GM18526 (cell line): Measurements from ENCODE around the gene LCNL1.

Source experiments
- POLR2A ChIP-seq: IDR thresholded peaks from 3 replicates; pipeline ENCODE4 v1.6.1; 2011; ENCODE audit not compliant: insufficient read length; ENCODE audit errors: extremely low read depth

Gene LCNL1

GRCh38 chr9:137015540-137015930 lies 32.7 kb downstream of the LCNL1 start:
- no peak for TF ChIP-seq POLR2A

GRCh38 chr9:137015976-137016375 lies 33.2 kb downstream of the LCNL1 start:
- TF ChIP-seq POLR2A: no peak

GRCh38 chr9:137016436-137016835 lies 33.6 kb downstream of the LCNL1 start:
- TF ChIP-seq POLR2A: no peak

GRCh38 chr9:137017071-137017470 lies 34.3 kb downstream of the LCNL1 start:
- TF ChIP-seq POLR2A: no peak

- TF ChIP-seq POLR2A: no peak
Measured at GRCh38 chr9:137017791-137018497, 35.2 kb downstream of the LCNL1 start.

- no peak for TF ChIP-seq POLR2A
Measured at GRCh38 chr9:137018761-137019559, 36.2 kb downstream of the LCNL1 start.

- TF ChIP-seq POLR2A: no peak
Measured at GRCh38 chr9:137019891-137020683, 37.3 kb downstream of the LCNL1 start.

GRCh38 chr9:137020771-137021567 lies 38.2 kb downstream of the LCNL1 start:
- TF ChIP-seq POLR2A: no peak

- no peak for TF ChIP-seq POLR2A
Measured at GRCh38 chr9:137021568-137021978, 38.8 kb downstream of the LCNL1 start.

- TF ChIP-seq POLR2A: no peak
Measured at GRCh38 chr9:137021979-137022661, 39.3 kb downstream of the LCNL1 start.

- TF ChIP-seq POLR2A: no peak
Measured at GRCh38 chr9:137022662-137023008, 39.8 kb downstream of the LCNL1 start.

GRCh38 chr9:137023157-137023556 lies 40.4 kb downstream of the LCNL1 start:
- TF ChIP-seq POLR2A: no peak

GRCh38 chr9:137023583-137023991 lies 40.8 kb downstream of the LCNL1 start:
- no peak for TF ChIP-seq POLR2A

- no peak for TF ChIP-seq POLR2A
Measured at GRCh38 chr9:137025517-137025966, 42.7 kb downstream of the LCNL1 start.

GRCh38 chr9:137026384-137026783 lies 43.6 kb downstream of the LCNL1 start:
- TF ChIP-seq POLR2A: no peak

- no peak for TF ChIP-seq POLR2A
Measured at GRCh38 chr9:137026828-137027227, 44.0 kb downstream of the LCNL1 start.
